Type B pancreatic cell (in vitro differentiated cells): ENCODE results near the gene CDKL4. TPM values are rescaled to one million over a fixed set of nuclear protein-coding genes. Genes with fewer than 3 reads are reported as not detected.
"Not testable (repeated sequence)": the region's sequence is repeated elsewhere in the genome, so short reads cannot be mapped to it uniquely, and the experiment has no call there.

ENCODE experiments used
- DNase-seq: peaks from one replicate; pipeline ENCODE4 v3.0.0; 2021; ENCODE audit warnings: mixed read lengths; ENCODE audit not compliant: unreplicated experiment; ENCODE audit errors: extremely low spot score
- H3K27ac Mint-ChIP-seq: 2 replicates; pipeline ENCODE4 v1.8.0; 2021; ENCODE audit warnings: mild to moderate bottlenecking, mixed read lengths
- H3K27me3 Mint-ChIP-seq: 2 replicates; pipeline ENCODE4 v1.8.0; 2021; ENCODE audit warnings: mixed read lengths
- H3K36me3 Mint-ChIP-seq: 2 replicates; pipeline ENCODE4 v1.8.0; 2021; ENCODE audit warnings: mixed read lengths
- H3K4me1 Mint-ChIP-seq: one replicate; pipeline ENCODE4 v1.8.0; 2021; ENCODE audit warnings: mixed read lengths; ENCODE audit not compliant: unreplicated experiment
- H3K4me3 Mint-ChIP-seq: 2 replicates; pipeline ENCODE4 v1.8.0; 2021; ENCODE audit warnings: mild to moderate bottlenecking, mixed read lengths
- H3K9me3 Mint-ChIP-seq: 2 replicates; pipeline ENCODE4 v1.8.0; 2021; ENCODE audit warnings: mixed read lengths
- total RNA-seq: library from RNA; stranded (reverse); gene quantifications from 2 replicates; pipeline ENCODE4 v1.2.1, GENCODE V29; 2021; ENCODE audit warnings: low replicate concordance
- TF ChIP-seq, protein P1 (sequence below): fragments of 200-600 bp; sonication (generic); conservative IDR thresholded peaks from 2 replicates; pipeline ENCODE4 v1.5.0; 2021; ENCODE audit warnings: antibody characterized with exemption, mild to moderate bottlenecking

CDKL4 gene
- total RNA-seq, 1 donor from 2014 or later: 1.8 TPM

DNA sequence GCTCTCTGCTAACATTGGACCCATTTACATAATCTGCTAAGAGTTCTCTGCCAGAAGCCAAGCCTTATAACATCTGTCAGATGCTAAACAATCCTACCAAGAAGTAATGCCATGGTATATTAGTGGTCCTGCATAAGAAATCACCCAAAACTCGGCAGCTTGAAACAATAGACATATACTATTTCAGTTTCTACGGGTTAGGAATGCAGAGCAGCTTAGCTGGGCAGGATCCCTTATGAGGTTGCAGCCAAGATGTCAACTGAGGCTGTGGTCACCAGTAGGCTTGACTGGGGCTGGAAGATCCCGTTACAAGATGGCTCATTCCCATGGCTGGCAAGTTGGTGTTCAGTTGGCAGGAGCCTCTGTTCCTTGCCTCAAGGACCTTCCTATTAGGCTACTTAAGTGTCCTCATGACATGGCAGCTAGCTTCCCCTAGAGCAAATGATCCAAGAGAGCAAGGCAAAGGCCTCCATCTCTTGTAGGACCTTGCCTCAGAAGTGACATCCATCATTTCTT, 97.8 kb downstream of the CDKL4 start:
- Mint-ChIP-seq H3K27me3 (no peaks in the 10 kb centered on the region), H3K27ac (no peak overlapping the region), H3K4me1 (peaks cover 8% of the 10 kb centered on the region), H3K9me3 (no peaks in the 10 kb centered on the region), H3K4me3 (no peak overlapping the region), H3K36me3 (no peaks in the 10 kb centered on the region)
- DNase-seq: no peak
- TF ChIP-seq, protein P1, sequence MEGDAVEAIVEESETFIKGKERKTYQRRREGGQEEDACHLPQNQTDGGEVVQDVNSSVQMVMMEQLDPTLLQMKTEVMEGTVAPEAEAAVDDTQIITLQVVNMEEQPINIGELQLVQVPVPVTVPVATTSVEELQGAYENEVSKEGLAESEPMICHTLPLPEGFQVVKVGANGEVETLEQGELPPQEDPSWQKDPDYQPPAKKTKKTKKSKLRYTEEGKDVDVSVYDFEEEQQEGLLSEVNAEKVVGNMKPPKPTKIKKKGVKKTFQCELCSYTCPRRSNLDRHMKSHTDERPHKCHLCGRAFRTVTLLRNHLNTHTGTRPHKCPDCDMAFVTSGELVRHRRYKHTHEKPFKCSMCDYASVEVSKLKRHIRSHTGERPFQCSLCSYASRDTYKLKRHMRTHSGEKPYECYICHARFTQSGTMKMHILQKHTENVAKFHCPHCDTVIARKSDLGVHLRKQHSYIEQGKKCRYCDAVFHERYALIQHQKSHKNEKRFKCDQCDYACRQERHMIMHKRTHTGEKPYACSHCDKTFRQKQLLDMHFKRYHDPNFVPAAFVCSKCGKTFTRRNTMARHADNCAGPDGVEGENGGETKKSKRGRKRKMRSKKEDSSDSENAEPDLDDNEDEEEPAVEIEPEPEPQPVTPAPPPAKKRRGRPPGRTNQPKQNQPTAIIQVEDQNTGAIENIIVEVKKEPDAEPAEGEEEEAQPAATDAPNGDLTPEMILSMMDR: no peak

DNA sequence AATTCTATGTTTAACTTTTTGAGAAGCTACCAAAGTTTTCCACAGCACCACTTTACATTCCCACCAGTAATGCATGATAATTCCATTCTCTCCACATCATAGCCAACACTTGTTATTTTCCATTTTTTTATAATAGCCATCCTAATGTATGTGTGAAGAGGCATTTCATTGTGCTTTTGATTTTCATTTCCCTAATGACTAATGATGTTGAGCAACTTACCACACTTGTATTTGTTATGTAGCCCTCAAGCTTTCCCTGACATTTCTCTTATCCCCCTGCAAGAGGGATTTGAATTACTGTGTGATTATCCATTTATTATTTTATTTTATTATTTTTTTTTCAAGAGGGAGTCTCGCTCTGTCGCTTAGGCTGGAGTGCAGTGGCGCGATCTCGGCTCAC, 99.4 kb downstream of the CDKL4 start:
- TF ChIP-seq, protein P1: no peak
- H3K9me3 Mint-ChIP-seq: no peaks in the 10 kb centered on the region
- no peak overlapping the region for H3K4me3 Mint-ChIP-seq
- no peaks in the 10 kb centered on the region for H3K27me3 Mint-ChIP-seq
- no peaks in the 10 kb centered on the region for H3K36me3 Mint-ChIP-seq
- no peak overlapping the region for H3K27ac Mint-ChIP-seq
- peaks cover 12% of the 10 kb centered on the region for H3K4me1 Mint-ChIP-seq
- no peak for DNase-seq

DNA sequence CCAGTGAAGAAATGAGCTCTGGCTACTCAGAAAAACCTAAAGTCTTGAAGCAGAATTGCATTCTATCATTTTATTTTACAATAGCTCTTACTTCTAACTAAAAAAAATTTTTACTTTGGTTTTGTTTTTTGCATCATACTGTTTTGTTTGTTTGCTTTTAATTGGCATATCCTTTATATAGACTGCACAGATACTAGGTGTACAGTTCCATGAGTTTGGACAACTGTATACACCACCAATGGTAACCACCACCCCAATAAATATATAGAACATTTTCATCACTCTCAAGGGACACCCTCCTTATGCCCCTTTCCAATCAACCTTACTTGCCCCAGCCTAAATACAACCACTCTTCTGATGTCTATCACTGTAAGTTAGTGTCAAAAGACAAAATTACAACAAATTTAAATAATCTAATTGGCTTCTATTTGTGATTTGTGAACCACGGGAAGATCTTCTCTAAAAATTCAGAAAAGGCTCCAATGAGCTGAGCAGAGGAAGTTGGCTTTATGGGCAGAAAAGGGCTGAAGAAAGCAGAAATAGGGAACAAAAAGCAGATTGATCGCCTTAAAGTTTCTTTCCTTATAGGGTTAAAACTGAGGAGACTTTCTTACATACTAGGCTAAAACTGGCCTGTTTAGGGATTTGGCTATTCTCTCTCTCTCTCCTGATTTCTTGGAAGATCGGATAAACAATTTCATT, 100.7 kb downstream of the CDKL4 start:
- no peaks in the 10 kb centered on the region for H3K9me3 Mint-ChIP-seq
- no peak overlapping the region for H3K4me3 Mint-ChIP-seq
- no peak overlapping the region for H3K27ac Mint-ChIP-seq
- no peaks in the 10 kb centered on the region for H3K36me3 Mint-ChIP-seq
- DNase-seq: no peak
- H3K4me1 Mint-ChIP-seq: peaks cover 13% of the 10 kb centered on the region
- TF ChIP-seq, protein P1: no peak
- no peaks in the 10 kb centered on the region for H3K27me3 Mint-ChIP-seq

GRCh38 chr2:39141334-39142271, 102.2 kb downstream of the CDKL4 start:
- H3K36me3 Mint-ChIP-seq: no peaks in the 10 kb centered on the region
- DNase-seq: no peak
- H3K9me3 Mint-ChIP-seq: no peaks in the 10 kb centered on the region
- H3K27ac Mint-ChIP-seq: no peak overlapping the region
- TF ChIP-seq, protein P1: no peak
- no peak overlapping the region for H3K4me3 Mint-ChIP-seq
- no peaks in the 10 kb centered on the region for H3K27me3 Mint-ChIP-seq
- peaks cover 13% of the 10 kb centered on the region for H3K4me1 Mint-ChIP-seq

DNA sequence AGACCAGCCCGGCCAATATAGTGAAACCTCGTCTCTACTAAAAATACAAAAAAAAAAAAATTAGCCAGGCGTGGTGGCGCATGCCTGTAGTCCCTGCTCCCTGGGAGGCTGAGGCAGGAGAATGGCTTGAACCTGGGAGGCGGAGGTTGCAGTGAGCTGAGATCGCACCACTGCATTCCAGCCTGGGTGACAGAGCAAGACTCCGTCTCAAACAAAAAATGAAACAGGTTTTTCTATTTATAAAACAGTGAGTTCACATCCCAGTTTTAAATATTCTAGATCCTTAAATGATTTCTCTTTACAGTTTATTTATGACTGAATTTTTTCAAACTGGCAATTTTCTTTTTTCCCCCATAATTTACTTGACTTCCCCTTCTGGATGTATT, 102.8 kb downstream of the CDKL4 start:
- not testable (repeated sequence) for H3K27me3 Mint-ChIP-seq, DNase-seq, H3K36me3 Mint-ChIP-seq

More for the DNA sequence above, 102.8 kb downstream of the CDKL4 start:
- H3K9me3 Mint-ChIP-seq, H3K27ac Mint-ChIP-seq, H3K4me3 Mint-ChIP-seq: not testable (repeated sequence)
- H3K4me1 Mint-ChIP-seq: peaks cover 13% of the 10 kb centered on the region
